ENCODE measurements around the gene NRDE2.

Gene NRDE2

GRCh38 chr14:90330203-90331196, 1.2 kb downstream of the NRDE2 start:
- no peak for TF ChIP-seq POLR2A (IDR thresholded peaks at IDR 0.05; ENCODE audit: low read length)
- no peak for TF ChIP-seq GATA1 (IDR thresholded peaks at IDR 0.05; ENCODE audit: low read depth, low read length)
- no peak for DNase-seq

DNA sequence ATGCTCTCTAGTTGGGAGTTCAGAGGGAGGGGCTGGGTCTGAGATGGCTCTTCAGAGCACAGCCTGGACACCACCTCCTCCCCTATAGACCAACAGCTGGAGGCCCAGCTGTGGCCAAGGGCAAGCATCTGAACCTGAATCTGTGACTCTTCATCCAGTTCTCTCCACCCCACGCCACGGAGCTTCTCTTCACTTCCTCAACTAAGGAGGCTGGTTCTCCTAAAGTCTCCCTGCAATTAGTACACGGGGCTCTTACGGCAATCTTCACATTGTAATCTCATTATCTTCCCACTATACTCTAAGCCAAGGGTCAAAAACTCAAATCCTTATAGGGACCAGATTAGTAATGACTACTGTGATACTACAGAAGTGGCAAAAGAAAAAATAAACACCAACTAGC, 9.8 kb downstream of the NRDE2 start:
- TF ChIP-seq GATA1 (IDR thresholded peaks at IDR 0.05; ENCODE audit: low read depth, low read length) (no peak), POLR2A (IDR thresholded peaks at IDR 0.05; ENCODE audit: low read length) (no peak)

DNA sequence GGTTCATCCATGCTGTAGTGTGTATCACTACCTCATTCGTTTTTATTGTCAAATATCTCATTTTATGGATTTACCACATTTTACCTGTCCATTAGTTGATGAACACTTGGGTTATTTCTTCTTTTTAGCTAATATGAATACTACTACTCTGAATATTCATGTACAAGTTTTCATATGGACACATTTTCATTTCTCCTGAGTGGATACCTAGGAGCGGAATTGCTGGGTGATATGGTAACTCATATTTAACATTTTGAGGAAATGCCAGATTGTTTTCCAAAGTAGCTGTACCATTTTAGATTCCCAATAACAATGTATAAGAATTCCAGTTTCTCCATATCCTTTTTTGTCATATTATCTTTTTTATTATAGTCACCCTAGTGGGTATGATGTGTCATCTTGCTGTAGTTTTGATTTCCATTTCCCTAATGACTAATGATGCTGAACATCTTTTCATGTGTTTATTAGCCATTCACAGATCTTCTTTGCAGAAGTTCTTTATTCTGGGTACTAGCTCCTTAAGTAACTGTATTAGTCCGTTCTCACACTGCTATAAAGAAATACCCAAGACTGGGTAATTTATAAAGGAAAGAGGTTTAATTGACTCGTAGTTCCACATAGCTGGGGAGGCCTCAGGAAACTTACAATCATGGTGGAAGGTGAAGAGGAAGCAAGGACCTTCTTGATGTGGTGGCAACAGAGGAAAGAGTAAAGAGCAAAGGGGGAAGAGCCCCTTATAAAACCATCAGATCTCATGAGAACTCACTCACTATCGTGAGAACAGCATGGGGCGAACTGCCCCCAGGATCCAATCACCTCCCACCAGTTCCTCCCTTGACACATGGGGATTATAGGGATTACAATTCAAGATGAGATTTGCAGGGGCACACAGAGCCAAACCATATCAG, 11.9 kb downstream of the NRDE2 start:
- TF ChIP-seq GATA1 (IDR thresholded peaks at IDR 0.05; ENCODE audit: low read depth, low read length) (no peak), POLR2A (IDR thresholded peaks at IDR 0.05; ENCODE audit: low read length) (no peak)
- no peak for DNase-seq

More for the DNA sequence above, 9.8 kb downstream of the NRDE2 start:
- DNase-seq, result no peak

DNA sequence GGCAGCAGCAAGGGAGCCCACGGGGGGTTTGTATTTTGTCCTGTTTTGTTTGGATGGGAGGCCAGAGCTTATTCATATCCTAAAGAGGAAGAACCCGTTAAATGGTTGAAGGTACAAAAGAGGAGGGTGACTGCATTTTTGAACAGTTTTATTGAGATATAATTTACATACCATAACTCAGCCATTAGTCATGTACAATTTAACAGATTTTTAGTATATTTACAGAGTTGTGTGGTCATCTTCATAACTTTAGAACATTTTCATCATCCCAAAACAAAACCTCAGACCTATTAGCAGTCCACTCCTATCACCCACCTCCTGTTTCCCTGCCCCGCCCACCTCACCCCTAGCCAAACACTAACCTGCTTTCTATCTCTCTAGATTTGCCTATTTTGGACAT, 12.6 kb downstream of the NRDE2 start:
- TF ChIP-seq GATA1 (IDR thresholded peaks at IDR 0.05; ENCODE audit: low read depth, low read length), result no peak
- TF ChIP-seq POLR2A (IDR thresholded peaks at IDR 0.05; ENCODE audit: low read length), result no peak

DNA sequence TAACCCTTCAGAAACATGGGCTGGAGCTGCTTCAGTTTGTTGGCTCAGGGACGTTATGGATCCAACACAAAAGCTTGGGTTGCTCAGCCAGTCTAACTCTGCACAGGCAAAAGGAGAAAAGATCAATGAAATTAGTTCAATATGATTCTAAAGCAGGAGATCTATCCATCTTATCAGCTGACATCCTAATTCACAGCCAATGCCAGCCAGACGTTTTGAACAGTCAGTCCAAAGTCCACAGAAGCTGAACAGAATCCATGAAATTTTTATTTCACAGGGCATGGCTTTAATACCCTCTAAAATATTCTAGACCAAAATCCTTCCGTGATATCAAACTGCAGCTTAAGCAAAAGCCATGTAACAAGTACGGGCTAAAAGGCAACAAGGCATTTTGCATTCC, 13.7 kb downstream of the NRDE2 start:
- DNase-seq, result no peak
- TF ChIP-seq GATA1 (IDR thresholded peaks at IDR 0.05; ENCODE audit: low read depth, low read length), result no peak
- no peak for TF ChIP-seq POLR2A (IDR thresholded peaks at IDR 0.05; ENCODE audit: low read length)

More for the DNA sequence above, 12.6 kb downstream of the NRDE2 start:
- DNase-seq, result no peak

- DNase-seq, result no peak
- TF ChIP-seq GATA1 (IDR thresholded peaks at IDR 0.05; ENCODE audit: low read depth, low read length), result no peak
Measured at GRCh38 chr14:90317286-90317685, 14.5 kb downstream of the NRDE2 start.

- TF ChIP-seq POLR2A (IDR thresholded peaks at IDR 0.05; ENCODE audit: low read length) (no peak), GATA1 (IDR thresholded peaks at IDR 0.05; ENCODE audit: low read depth, low read length) (no peak)
- DNase-seq, result no peak
Measured at GRCh38 chr14:90308561-90308960, 23.2 kb downstream of the NRDE2 start.

- TF ChIP-seq GATA1 (IDR thresholded peaks at IDR 0.05; ENCODE audit: low read depth, low read length) (no peak), POLR2A (IDR thresholded peaks at IDR 0.05; ENCODE audit: low read length) (no peak)
Measured at GRCh38 chr14:90305176-90305601, 26.6 kb downstream of the NRDE2 start.

GRCh38 chr14:90304502-90304901, 27.2 kb downstream of the NRDE2 start:
- no peak for DNase-seq
- TF ChIP-seq GATA1 (IDR thresholded peaks at IDR 0.05; ENCODE audit: low read depth, low read length) (no peak), POLR2A (IDR thresholded peaks at IDR 0.05; ENCODE audit: low read length) (no peak)

More at GRCh38 chr14:90305176-90305601, 26.6 kb downstream of the NRDE2 start:
- no peak for DNase-seq

DNA sequence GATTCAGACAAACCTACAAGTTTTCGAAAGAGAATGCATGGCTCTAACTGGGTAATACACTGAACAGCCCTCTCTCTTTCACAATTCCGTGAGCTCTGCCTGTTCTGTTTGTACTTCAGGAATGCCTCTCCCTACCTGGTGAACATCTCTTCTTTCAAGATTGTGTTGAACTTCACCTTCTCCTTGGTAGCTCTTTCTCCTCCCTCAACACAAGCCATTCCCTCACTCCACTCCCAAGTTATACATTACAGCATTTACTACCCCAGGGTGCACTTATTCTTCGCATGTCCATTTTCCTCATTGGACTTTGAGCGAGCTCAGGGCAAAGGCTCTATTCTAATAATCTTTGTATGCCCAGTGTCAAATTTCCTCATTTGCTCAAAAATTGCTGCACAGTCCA, 28.3 kb downstream of the NRDE2 start:
- TF ChIP-seq POLR2A (IDR thresholded peaks at IDR 0.05; ENCODE audit: low read length) (no peak), GATA1 (IDR thresholded peaks at IDR 0.05; ENCODE audit: low read depth, low read length) (no peak)
- DNase-seq, result no peak

DNA sequence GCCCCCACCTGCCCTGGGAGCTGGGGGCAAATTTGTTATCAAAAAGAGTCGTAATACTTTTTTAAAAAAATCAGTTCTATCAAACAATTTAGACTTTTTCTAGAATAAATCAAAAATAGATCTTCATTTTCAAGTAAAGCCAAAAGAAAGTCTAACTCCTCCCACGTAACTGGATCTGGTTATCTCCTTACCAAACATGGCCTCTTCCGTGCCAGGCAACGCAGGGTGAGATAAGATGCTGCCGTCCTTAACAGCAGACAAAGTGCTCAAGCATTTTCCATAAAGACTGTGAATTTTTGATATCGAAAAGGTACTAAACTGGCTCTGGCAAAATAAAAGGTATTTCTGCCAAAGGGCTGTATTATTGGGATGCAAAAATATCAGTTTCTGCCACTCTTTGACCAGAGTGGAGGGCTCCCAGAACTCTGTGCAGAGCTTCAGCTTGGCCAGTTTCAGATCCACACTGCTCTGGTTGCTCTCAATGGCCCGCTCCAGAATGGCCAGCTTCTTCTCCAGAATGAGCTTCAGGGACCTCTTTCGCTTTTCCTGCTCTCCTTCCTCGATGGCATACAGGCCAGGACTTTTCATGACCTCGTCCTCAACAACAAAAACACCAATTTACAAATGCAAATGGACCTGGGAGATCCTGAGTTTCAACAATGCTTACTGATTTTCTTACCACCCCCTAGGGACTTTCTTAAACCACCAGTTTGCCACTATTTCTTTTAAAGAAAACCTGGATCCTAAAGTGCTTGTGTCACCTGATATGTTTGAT, 29.0 kb downstream of the NRDE2 start:
- TF ChIP-seq POLR2A (IDR thresholded peaks at IDR 0.05; ENCODE audit: low read length), result no peak
- peak; percentile 15 for TF ChIP-seq GATA1 (IDR thresholded peaks at IDR 0.05; ENCODE audit: low read depth, low read length)
- DNase-seq, result peak; percentile 78 to 88

DNA sequence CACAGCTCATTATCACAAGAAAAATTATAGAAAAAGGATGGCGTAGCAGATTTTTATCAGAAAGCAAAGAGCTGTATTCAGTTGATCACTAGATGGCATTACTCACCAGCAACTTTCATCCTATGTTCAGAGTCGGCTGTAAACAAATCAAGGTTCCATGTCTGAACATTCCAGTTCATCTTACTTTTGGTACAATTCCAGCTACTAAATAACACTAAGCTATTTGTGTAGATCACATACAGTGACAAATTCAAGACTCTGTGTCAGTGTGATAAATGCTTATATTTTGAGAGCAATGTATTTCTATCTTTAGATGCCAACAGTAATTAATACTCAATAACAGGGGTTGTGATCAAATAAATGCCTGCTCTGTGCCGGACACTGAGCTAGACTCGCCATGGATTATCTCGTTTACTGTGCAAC, 30.1 kb downstream of the NRDE2 start:
- peak; percentile 63 to 68 for DNase-seq
- TF ChIP-seq GATA1 (IDR thresholded peaks at IDR 0.05; ENCODE audit: low read depth, low read length), result no peak
- no peak for TF ChIP-seq POLR2A (IDR thresholded peaks at IDR 0.05; ENCODE audit: low read length)

- DNase-seq, result peak in 1 of 2 experiments; percentile 28
- TF ChIP-seq POLR2A (IDR thresholded peaks at IDR 0.05; ENCODE audit: low read length) (no peak), GATA1 (IDR thresholded peaks at IDR 0.05; ENCODE audit: low read depth, low read length) (no peak)
Measured at GRCh38 chr14:90301122-90301521, 30.6 kb downstream of the NRDE2 start.
